Stimulated activated CD4-positive, alpha-beta T cell treated with anti-CD3 and anti-CD28 coated beads, TNF-alpha, amount 100 ng/mL, for 1 hour (primary cell): Measurements from ENCODE around the gene VASP.

Experiments used
- DNase-seq, 3 donors: peaks; one replicate each; pipeline ENCODE4 v3.0.0-alpha.2; 2020; ENCODE audit warnings: low read depth in 3 of 3, low spot score in 1 of 3

VASP gene

GRCh38 chr19:45514376-45515051 is 7.2 kb downstream of the VASP start:
- no peak for DNase-seq

- no peak for DNase-seq
These were observed 7.9 kb downstream of the VASP start for GRCh38 chr19:45515081-45515624.

- no peak for DNase-seq
These were observed 8.6 kb downstream of the VASP start for GRCh38 chr19:45515807-45516401.

GRCh38 chr19:45517238-45517637 is 10.0 kb downstream of the VASP start:
- no peak for DNase-seq

- no peak for DNase-seq
These were observed 10.6 kb downstream of the VASP start for GRCh38 chr19:45517641-45518468.

GRCh38 chr19:45518469-45518826 is 11.2 kb downstream of the VASP start:
- no peak for DNase-seq

- DNase-seq, result no peak
These were observed 15.0 kb downstream of the VASP start for GRCh38 chr19:45522010-45522941.

- DNase-seq, result peak; percentile 37 to 49 (median 47)
These were observed 16.5 kb downstream of the VASP start for GRCh38 chr19:45523642-45524256.

- DNase-seq, result no peak
These were observed 17.4 kb downstream of the VASP start for GRCh38 chr19:45524575-45525129.

- DNase-seq, result no peak
These were observed 18.9 kb downstream of the VASP start for GRCh38 chr19:45526143-45526542.

- DNase-seq, result no peak
These were observed 19.7 kb downstream of the VASP start for GRCh38 chr19:45526971-45527370.

GRCh38 chr19:45527731-45528130 is 20.5 kb downstream of the VASP start:
- DNase-seq, result no peak

GRCh38 chr19:45528149-45528743 is 21.0 kb downstream of the VASP start:
- DNase-seq, result no peak

GRCh38 chr19:45528744-45529419 is 21.6 kb downstream of the VASP start:
- no peak for DNase-seq

- no peak for DNase-seq
These were observed 22.1 kb downstream of the VASP start for GRCh38 chr19:45529420-45529785.

- no peak for DNase-seq
These were observed 24.1 kb downstream of the VASP start for GRCh38 chr19:45531349-45531748.

- DNase-seq, result no peak
These were observed 32.2 kb downstream of the VASP start for GRCh38 chr19:45539459-45539858.

GRCh38 chr19:45542234-45542668 is 35.0 kb downstream of the VASP start:
- no peak for DNase-seq

GRCh38 chr19:45547211-45547770 is 40.0 kb downstream of the VASP start:
- no peak for DNase-seq
